Central memory CD4-positive, alpha-beta T cell (primary cell): Measurements from ENCODE around the gene EEF1B2.
"Not testable (repeated sequence)": the region's sequence is repeated elsewhere in the genome, so short reads cannot be mapped to it uniquely, and the experiment has no call there.

Source experiments
- DNase-seq: peaks from one replicate; pipeline ENCODE4 v3.0.0; 2022

EEF1B2 gene

DNA sequence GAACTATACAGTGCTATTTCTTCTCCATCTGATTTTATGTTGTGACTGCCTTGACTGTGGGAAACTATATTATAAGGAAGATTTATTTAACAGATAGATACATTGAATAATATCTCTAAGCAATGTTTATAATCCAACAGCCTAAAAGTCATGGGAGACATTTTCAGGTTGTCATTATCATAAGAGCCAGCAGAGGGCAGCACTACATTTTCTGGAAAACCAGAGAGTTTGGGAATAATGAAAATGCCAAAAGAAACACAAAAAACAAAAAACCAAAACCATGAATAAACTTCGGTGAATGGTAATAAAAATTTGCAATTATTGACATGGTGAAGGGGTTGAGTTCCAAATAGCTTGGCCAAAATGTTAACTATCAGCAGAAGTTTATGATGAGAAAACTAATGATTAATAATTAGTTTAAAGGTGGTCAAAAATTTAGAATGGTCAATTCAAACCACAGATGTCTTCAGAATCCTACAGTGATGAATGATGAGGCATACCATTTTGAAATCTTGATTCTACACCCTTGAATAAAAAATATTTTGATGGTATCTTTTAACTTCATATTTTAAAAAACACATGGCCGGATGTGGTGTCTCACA is 4.7 kb downstream of the EEF1B2 start:
- DNase-seq: peak; percentile 16

- not testable (repeated sequence) for DNase-seq
Measured at GRCh38 chr2:206168230-206168629, 8.5 kb downstream of the EEF1B2 start.

GRCh38 chr2:206171624-206172397 is 12.1 kb downstream of the EEF1B2 start:
- not testable (repeated sequence) for DNase-seq

GRCh38 chr2:206173147-206173546 is 13.5 kb downstream of the EEF1B2 start:
- DNase-seq: no peak

GRCh38 chr2:206176121-206176520 is 16.4 kb downstream of the EEF1B2 start:
- DNase-seq: no peak

GRCh38 chr2:206176901-206177300 is 17.2 kb downstream of the EEF1B2 start:
- no peak for DNase-seq

GRCh38 chr2:206181526-206181925 is 21.8 kb downstream of the EEF1B2 start:
- DNase-seq: not testable (repeated sequence)

- no peak for DNase-seq
Measured at GRCh38 chr2:206189691-206190090, 30.0 kb downstream of the EEF1B2 start.

GRCh38 chr2:206190111-206190510 is 30.4 kb downstream of the EEF1B2 start:
- no peak for DNase-seq

DNA sequence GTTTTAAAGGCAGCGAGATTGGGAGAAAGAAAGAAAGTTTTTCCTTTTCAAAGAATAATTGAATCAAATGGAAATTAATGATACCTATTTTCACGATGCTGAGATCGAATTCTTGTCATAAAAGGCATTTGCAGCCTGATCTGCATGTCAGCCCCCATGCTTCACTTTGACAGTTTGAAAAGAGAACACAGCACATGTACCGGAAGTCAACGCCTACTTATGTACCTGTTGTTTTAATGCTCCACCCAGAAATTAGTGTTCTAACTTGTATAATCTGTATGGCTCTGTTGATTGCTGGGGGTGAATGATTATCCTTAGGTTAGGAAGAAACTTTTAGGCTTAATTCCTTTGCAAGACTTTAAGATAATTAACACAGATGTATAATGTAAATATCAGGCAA is 31.0 kb downstream of the EEF1B2 start:
- no peak for DNase-seq

DNA sequence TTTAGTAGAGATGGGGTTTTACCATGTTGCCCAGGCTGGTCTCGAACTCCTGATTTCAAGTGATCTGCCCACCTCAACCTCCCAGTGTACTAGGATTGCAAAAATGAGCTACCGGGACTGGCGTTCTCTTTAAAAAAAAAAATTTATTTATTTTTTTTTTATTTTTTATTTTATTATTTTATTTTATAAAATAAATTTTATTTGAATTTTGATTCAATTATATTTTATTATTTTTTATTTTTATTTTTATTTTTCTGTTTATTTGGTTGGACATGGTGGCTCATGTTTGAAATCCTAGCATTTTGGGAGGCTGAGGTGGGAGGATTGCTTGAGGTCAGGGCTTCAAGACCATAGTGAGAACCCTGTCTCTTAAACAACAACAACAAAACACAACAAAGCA is 32.5 kb downstream of the EEF1B2 start:
- DNase-seq: no peak

DNA sequence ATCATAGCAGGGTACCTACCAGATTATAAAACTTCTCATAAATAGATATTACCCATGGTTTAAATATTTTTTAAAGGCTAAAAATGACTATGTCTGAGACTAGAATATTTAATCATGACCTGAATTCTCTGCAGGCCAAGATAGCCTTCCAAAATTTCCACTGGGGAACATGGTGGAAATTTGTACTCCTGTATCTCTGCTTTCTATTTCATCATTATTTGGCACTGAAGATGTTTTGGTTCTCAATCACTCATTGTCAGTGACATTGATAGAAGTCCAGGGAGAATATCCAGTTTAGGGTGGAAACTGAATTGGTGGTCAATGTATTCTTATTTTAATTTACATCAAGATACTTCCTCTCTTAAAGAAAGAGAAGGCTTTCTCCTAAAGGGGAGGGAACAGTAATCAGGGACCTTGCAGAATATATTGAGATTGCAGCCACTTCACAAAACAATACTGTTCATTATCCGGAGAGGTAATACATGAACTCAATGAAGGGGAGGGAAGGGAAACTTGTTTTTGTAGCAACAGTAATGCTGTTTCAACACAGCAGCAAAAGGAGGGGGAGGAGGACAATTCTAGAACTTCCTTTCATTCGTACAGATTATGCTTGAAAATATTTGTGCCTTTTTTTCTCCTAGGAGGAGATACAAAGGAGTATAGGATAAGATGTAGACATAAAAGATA is 34.1 kb downstream of the EEF1B2 start:
- no peak for DNase-seq

- DNase-seq: no peak
Measured at GRCh38 chr2:206198677-206199076, 39.0 kb downstream of the EEF1B2 start.

DNA sequence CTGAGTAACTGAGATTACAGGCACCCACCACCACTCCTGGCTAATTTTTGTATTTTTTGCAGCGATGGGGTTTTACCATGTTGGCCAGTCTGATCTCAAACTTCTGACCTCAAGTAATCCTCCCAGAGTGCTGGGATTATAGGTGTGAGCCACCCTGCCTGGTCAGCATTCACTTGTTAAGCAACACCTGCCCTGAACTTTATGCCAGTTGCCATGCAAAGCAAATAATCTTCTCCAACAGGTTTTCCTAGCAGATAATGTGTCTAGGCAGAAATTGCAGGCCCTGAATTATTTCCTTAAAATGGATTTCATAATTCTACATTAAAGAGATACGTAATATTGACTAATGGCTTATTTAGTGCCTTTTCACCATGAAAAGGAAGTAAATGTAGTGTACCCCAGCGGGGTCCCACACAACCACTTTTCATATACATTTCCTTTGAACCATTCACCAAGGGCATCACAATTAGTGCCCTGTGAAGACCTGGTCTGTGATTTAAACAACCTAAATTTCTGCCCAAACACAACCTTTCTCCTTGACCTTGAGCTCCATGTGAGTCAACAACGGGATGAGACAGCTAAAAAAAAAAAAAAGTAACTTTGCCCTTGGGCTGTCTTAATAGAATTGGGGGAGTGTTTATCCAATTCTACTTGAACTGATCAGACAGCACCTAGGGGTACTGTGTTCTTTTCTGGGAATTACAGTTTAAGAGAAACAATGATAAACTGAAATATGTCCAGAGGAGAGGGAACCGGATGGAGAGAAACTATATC is 41.6 kb downstream of the EEF1B2 start:
- DNase-seq: no peak

DNA sequence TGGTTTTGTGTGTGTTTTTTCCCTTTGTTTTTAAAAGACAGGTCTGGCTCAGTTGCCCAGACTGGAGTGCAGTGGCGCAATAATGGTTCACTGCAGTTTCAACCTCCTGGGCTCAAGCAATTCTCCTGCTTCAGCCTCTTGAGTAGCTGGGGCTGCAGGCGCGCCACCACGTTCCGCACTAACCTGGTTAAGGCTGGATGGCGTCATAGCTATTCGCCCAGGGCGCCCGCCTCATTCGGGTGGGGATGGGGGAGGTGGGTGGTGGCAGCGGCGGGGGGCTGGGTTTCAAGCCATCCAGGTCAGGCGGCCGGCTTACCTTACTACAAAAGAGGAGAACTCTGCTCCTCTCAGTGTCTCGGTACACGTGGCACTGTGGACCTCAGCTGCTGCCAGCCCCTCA is 42.8 kb downstream of the EEF1B2 start:
- no peak for DNase-seq

- no peak for DNase-seq
Measured at GRCh38 chr2:206203331-206203730, 43.6 kb downstream of the EEF1B2 start.

- DNase-seq: no peak
Measured at GRCh38 chr2:206204710-206205109, 45.0 kb downstream of the EEF1B2 start.

DNA sequence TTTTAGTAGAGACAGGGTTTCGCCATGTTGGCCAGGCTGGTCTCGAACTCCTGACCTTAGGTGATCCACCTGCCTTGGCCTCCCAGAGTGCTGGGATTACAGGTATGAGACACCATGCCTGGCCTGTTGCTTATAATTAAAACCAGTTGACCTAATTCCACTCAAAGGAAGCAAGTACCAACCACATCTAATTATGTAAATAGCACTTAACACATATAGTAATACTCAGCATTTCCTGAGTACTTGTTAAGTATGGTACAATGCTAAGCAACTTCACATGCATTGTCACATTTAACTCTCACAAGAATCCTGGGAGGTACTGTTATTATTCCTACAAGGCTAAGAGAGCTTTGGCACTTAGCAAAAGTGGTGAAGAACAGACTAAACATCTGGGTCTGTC is 47.6 kb downstream of the EEF1B2 start:
- DNase-seq: not testable (repeated sequence)

DNA sequence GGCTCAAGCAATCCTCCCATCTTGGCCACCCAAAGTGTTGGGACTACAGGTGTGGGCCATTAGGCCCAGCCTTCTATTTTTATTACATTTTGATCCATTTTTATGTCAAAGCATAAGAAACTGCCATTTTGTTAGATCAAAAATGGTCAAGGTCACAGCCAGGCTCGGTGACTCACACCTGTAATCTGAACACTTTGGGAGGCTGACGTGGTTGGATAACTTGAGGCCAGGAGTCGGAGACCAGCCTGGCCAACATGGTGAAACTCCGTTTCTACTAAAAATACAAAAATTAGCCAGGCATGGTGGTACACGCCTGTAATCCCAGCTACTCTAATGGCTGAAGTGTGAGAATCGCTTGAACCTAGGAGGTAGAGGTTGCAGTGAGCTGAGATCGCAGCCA is 49.2 kb downstream of the EEF1B2 start:
- DNase-seq: no peak

GRCh38 chr2:206211657-206212255 is 52.1 kb downstream of the EEF1B2 start:
- no peak for DNase-seq
